Effector CD8-positive, alpha-beta T cell (primary cell): ENCODE measurements around the gene FABP3.

Experiments used
- DNase-seq: peaks from one replicate; lab custom pipeline; 2025; lab: John Stamatoyannopoulos, UW

FABP3 gene

DNA sequence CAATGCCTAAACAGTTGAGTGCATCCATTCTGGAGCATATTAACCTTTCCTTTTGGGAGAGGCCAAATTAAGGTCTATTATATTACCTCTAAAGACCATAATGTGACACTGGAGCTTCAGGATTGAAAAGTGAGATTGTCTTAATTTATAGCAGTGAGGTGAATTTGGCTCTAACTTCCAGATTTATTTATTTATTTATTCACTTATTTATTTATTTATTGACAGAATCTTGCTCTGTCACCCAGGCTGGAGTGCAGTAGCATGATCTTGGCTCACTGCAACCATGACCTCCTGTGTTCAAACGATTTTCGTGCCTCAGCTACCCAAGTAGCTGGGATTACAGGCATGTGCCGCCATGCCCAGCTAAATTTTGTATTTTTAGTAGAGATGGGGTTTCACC, 57.0 kb downstream of the FABP3 start:
- no peak for DNase-seq
